Measurements from ENCODE around the gene RFTN1. TPM values are rescaled to one million over a fixed set of nuclear protein-coding genes. Genes with fewer than 3 reads are reported as not detected.

Gene RFTN1
- total RNA-seq, 1 donor from 2014 or later = 20.9 TPM

DNA sequence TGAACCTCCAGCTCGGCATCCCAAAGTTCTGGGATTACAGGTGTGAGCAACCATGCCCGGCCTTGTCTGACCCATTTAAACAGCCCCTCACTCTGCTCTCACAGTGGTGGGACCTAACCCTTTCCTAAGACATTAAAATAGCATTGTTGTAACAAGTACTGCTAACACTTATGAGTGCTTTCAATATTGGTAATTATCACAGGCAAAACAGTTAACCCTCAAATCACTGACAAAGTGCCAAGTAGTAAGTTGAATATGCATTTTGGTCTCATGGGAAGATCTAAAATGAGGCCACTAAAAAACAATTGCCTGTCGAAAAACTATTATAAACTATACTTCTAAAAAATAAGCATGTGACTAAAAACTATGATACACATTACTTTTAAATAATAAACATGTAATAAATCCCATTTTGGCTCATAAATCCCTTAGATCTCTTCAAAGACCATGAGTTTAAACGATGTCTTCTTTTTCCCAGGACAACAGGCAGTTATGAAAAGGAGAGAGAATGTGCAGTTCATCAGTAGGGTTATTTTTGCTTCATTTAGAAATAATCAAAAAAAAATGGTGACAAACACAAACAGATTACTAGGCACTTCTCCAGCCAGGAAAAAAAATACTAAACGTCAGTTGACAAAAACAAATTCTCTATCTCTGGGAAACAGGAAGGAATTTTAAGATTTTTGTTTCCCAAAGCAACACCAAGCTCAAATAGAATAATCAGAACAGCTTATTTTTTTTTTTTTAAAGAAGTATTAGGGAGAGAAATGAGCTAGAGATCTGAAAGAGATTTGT is 95.4 kb downstream of the RFTN1 start:
- ATAC-seq (no peak), DNase-seq (ENCODE audit: low spot score) (no peak)

DNA sequence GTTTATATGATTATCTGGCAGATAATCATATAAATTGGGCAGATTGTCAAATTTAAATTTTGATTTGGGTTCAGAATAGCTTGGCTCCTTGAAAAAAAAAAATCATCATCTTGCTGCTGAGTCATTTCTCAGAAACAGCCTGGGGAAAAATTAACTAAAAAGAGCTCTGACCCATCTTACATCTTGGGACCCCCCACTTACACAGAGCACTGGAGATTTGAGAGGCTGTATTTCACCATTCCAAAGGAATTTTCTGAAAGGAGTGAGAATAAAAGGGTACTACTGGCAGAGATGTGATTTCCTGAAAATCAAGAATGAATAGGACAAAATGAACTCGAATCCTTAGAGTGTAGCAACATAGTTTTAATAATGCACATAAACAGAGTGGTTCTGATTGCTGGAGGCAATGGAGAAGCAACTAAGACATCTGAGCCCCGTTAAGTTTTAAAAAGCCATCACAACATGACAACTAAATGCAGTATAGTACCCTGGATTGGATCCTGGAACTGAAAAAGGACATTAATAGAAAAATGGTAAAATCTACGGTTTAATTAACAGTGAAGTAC is 97.5 kb downstream of the RFTN1 start:
- DNase-seq (ENCODE audit: low spot score) = no peak
- ATAC-seq = no peak

DNA sequence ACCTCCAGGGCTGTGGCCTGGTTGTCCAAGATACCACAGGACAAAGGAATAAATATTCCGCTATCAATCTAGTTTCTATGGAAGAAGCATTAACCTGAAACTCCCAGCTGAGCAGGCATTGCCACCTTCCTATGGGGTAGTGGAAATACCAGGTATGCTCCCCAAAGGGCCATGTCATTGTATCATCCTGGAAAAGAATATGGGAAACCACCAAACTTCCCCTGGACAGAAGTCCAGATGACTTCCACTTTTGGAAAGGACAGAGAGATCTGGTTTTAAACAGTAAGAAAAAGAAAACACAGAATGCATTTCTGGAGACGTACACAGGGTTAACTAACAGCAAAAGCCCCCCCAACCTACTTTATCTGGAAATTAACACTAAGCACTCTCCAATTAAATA is 100.2 kb downstream of the RFTN1 start:
- ATAC-seq = no peak
- no peak for DNase-seq (ENCODE audit: low spot score)

DNA sequence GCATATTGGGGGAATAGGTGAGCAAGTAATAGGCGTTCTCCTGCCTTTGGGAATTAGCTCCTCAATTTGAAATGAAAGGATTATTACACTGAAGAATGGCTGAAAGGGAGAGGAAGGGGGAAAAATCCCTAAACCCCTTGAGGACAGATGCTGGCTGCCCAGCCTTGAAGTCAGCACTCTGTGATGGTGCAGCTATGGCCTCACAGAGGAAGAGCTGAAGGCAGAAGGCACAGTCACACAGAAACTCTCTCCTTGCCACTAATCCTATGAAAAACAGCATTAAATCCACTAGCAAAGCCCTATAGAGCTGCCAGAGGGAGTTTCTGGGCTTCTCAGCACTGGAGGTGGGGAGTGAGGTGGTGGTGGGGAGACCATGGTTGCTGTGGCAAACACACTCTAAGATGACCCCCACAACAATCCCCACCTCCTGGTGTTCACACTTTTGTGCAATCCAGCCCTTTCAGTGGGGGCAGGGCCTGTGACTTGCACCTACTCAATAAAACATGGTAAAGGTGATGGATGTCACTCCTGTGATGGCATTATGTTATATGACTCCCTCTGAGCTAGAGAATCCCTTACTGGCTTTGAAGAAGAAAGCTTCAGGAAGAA is 101.2 kb downstream of the RFTN1 start:
- ATAC-seq (no peak), DNase-seq (ENCODE audit: low spot score) (no peak)

- DNase-seq (ENCODE audit: low spot score) = no peak
- ATAC-seq = no peak
Observed at GRCh38 chr3:16411441-16411840, 102.1 kb downstream of the RFTN1 start.

GRCh38 chr3:16410659-16411058 is 102.8 kb downstream of the RFTN1 start:
- ATAC-seq (no peak), DNase-seq (ENCODE audit: low spot score) (no peak)

- ATAC-seq (no peak), DNase-seq (ENCODE audit: low spot score) (no peak)
Observed at GRCh38 chr3:16409032-16409431, 104.5 kb downstream of the RFTN1 start.

GRCh38 chr3:16407366-16407765 is 106.1 kb downstream of the RFTN1 start:
- no peak for ATAC-seq
- no peak for DNase-seq (ENCODE audit: low spot score)

- ATAC-seq (no peak), DNase-seq (ENCODE audit: low spot score) (no peak)
Observed at GRCh38 chr3:16406579-16406978, 106.9 kb downstream of the RFTN1 start.

DNA sequence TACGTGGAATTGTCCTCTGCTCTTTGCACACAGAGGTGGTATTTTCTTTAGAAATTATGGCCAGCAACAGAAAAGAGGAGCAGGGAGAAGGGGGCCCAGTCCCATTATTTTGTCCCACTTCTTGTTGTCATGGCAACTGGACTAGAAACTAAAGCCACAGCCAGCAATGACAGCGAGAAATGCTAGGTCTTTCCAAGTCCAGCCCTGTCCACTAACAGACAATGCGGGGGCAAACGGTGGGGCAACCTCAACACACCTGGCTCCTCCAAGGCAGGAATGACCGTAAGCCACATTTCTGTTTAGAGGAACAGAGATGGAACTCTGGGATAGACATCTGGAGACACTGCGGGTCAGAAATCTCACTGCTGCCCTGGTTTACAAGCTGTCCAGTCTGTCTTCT is 107.3 kb downstream of the RFTN1 start:
- DNase-seq (ENCODE audit: low spot score) = no peak
- ATAC-seq = no peak

GRCh38 chr3:16404349-16404895 is 109.1 kb downstream of the RFTN1 start:
- no peak for DNase-seq (ENCODE audit: low spot score)
- peak; percentile 36 for ATAC-seq

- ATAC-seq (no peak), DNase-seq (ENCODE audit: low spot score) (no peak)
Observed at GRCh38 chr3:16402451-16402850, 111.0 kb downstream of the RFTN1 start.

- DNase-seq (ENCODE audit: low spot score) = no peak
- no peak for ATAC-seq
Observed at GRCh38 chr3:16401273-16401672, 112.2 kb downstream of the RFTN1 start.

DNA sequence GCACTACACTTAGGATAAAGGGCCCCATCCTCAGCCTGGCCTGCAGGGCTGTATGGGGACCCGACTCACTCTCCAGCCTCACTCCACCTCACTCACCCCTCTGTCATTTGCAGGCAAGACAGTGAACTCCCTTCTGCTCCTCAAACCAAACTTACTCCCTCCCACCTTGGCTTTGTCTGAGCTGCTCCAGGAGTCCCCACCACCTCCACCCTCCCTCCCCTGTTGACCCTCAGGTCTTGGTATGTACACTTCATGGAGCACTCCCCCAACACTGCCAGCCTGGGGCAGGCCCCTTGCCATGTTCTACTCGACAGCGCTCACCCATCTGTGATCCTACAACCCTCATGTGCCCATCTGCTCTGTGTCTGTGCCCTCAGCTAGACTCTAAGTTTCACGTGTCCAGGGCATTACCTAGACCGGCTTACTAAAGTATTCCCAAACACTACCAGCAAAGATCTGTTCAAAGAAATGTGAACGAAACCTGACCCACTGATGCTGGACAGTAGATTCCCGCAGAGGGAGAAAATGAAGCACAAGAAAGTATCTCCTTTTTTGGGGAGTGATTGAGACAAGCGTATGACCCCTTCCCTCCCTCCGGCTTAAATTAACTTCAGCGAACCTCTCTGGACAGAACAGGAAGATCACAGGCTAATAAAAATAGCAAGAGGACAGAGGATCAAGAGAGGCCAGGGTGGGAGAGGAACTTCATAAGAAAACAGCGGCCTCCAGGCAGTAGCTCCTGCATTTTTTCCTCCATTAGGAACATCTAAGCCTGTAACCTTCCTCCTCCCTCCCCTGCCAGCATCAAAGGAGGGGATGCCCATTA is 113.2 kb downstream of the RFTN1 start:
- no peak for ATAC-seq
- no peak for DNase-seq (ENCODE audit: low spot score)

DNA sequence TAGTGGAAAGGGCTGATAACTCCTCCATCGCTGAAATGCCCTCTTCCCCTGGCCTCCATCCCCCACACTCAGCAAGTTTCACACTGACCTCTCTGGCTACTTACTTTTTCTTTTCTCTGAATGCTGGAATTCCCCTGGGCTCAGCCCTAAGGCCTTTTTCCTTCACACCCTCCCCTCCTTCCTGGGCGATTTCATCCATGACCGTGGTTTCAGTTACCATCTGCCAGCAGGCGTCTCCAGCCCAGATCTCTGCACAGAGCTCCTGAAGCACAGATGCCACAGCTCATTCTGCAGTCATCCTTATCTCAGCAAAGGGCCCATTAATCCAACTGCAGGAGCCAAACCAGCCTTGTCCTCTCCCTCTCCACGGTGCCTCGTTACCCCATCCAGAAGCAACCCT is 114.0 kb downstream of the RFTN1 start:
- ATAC-seq = peak; percentile 23
- DNase-seq (ENCODE audit: low spot score) = no peak

GRCh38 chr3:16398648-16399047 is 114.9 kb downstream of the RFTN1 start:
- ATAC-seq = no peak

GRCh38 chr3:16396202-16396601 is 117.3 kb downstream of the RFTN1 start:
- no peak for DNase-seq (ENCODE audit: low spot score)
- ATAC-seq = peak; percentile 57

More at GRCh38 chr3:16398648-16399047, 114.9 kb downstream of the RFTN1 start:
- DNase-seq (ENCODE audit: low spot score) = no peak

DNA sequence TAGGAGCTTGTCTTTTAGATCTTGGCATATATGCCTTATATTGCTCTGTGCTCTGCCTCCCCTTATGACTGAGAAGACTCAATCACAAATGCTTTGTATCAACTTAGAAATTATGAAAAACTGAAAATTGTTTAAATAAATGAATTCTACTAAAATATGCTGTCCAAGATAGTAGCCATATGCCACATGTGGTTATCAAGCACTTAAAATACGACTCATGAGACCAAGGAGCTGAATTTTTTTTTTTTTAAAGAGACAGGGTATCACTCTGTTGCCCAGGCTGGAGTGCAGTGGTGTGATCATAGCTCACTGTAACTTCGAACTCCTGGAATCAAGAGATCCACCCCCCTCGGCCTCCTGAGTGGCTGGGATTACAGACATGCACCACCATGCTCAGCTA is 118.3 kb downstream of the RFTN1 start:
- ATAC-seq = no peak
- no peak for DNase-seq (ENCODE audit: low spot score)

DNA sequence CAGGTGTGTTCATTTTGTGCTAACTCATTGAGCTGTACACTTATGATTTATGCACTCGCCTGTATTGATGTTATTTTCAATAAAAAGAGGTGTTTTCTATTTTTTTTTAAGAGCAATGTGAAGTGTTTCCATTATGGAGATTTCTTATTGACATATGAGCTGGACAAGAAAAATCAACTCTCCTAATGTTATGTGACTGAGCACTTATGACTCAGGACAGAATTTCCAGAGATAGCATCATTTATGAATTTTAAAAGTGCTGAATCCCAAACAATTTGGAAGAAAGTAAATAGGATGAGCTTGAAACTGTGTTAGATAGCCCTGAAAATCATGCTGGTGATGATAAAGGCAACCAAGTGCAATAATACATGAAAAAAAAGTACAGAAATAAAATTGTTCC is 118.9 kb downstream of the RFTN1 start:
- no peak for DNase-seq (ENCODE audit: low spot score)
- ATAC-seq = no peak

DNA sequence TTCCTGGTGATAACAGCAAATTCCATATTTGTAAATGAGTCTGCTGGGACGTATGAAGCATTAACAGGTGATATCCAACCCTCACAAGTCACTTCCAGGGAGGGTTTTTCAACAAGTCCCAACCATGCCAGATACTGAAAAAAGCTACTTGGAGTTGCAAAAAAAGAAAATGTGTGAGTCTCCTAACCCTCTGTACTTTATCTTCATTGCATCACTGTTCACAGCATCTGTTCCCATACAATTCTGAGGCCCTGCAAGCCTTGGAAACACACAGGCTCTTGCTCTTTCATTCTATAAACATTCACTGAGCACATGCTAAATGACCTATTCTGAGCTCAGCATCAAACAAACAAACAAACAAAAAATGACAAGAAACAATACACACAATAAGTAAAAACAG is 120.8 kb downstream of the RFTN1 start:
- no peak for DNase-seq (ENCODE audit: low spot score)
- ATAC-seq = no peak

GRCh38 chr3:16392065-16392464 is 121.4 kb downstream of the RFTN1 start:
- ATAC-seq (no peak), DNase-seq (ENCODE audit: low spot score) (no peak)

Data from left lobe of liver (tissue), 2 donors.